ENCODE measurements around the gene TMPRSS13.
"Not testable (repeated sequence)": the region's sequence is repeated elsewhere in the genome, so short reads cannot be mapped to it uniquely, and the experiment has no call there.

Gene TMPRSS13

GRCh38 chr11:117929142-117929915, at the start of gene TMPRSS13:
Gene TMPRSS13, minus strand, starts transcription at chr11:117929402. Its CDS starts 95 bp downstream, at chr11:117929307.
- DNase-seq (ENCODE audit: low read depth in 3 of 3) = no peak

GRCh38 chr11:117978991-117979390, 49.8 kb upstream of the TMPRSS13 start:
- DNase-seq (ENCODE audit: low read depth in 3 of 3) = no peak

- DNase-seq (ENCODE audit: low read depth in 3 of 3) = not testable (repeated sequence)
These were observed 49.2 kb upstream of the TMPRSS13 start for GRCh38 chr11:117978291-117978910.

- DNase-seq (ENCODE audit: low read depth in 3 of 3) = not testable (repeated sequence)
These were observed 48.5 kb upstream of the TMPRSS13 start for GRCh38 chr11:117977612-117978264.

- no peak for DNase-seq (ENCODE audit: low read depth in 3 of 3)
These were observed 47.8 kb upstream of the TMPRSS13 start for GRCh38 chr11:117977029-117977428.

- no peak for DNase-seq (ENCODE audit: low read depth in 3 of 3)
These were observed 47.2 kb upstream of the TMPRSS13 start for GRCh38 chr11:117976445-117976844.

GRCh38 chr11:117973503-117973860, 44.3 kb upstream of the TMPRSS13 start:
- no peak for DNase-seq (ENCODE audit: low read depth in 3 of 3)

GRCh38 chr11:117972629-117973502, 43.7 kb upstream of the TMPRSS13 start:
- no peak for DNase-seq (ENCODE audit: low read depth in 3 of 3)

GRCh38 chr11:117972044-117972443, 42.8 kb upstream of the TMPRSS13 start:
- DNase-seq (ENCODE audit: low read depth in 3 of 3) = no peak

GRCh38 chr11:117970400-117971024, 41.3 kb upstream of the TMPRSS13 start:
- no peak for DNase-seq (ENCODE audit: low read depth in 3 of 3)

- no peak for DNase-seq (ENCODE audit: low read depth in 3 of 3)
These were observed 40.2 kb upstream of the TMPRSS13 start for GRCh38 chr11:117969160-117969991.

- DNase-seq (ENCODE audit: low read depth in 3 of 3) = no peak
These were observed 37.7 kb upstream of the TMPRSS13 start for GRCh38 chr11:117966908-117967307.

- no peak for DNase-seq (ENCODE audit: low read depth in 3 of 3)
These were observed 33.6 kb upstream of the TMPRSS13 start for GRCh38 chr11:117962826-117963225.

- no peak for DNase-seq (ENCODE audit: low read depth in 3 of 3)
These were observed 32.7 kb upstream of the TMPRSS13 start for GRCh38 chr11:117961896-117962295.

GRCh38 chr11:117960406-117960805, 31.2 kb upstream of the TMPRSS13 start:
- DNase-seq (ENCODE audit: low read depth in 3 of 3) = no peak

GRCh38 chr11:117959438-117960149, 30.4 kb upstream of the TMPRSS13 start:
- no peak for DNase-seq (ENCODE audit: low read depth in 3 of 3)

- DNase-seq (ENCODE audit: low read depth in 3 of 3) = no peak
These were observed 29.7 kb upstream of the TMPRSS13 start for GRCh38 chr11:117958949-117959348.

- no peak for DNase-seq (ENCODE audit: low read depth in 3 of 3)
These were observed 23.9 kb upstream of the TMPRSS13 start for GRCh38 chr11:117953024-117953671.

Measured in stimulated activated CD4-positive, alpha-beta T cell treated with anti-CD3 and anti-CD28 coated beads, TNF-alpha, amount 100 ng/mL, for 4 hours (primary cell).